ENCODE measurements around the gene CLASP1. TPM values are rescaled to one million over a fixed set of nuclear protein-coding genes. Genes with fewer than 3 reads are reported as not detected.
"Not testable (repeated sequence)": the region's sequence is repeated elsewhere in the genome, so short reads cannot be mapped to it uniquely, and the experiment has no call there.

The CLASP1 gene
- total and polyA plus RNA-seq, 2 donors, result 11.6 to 18.4 TPM

DNA sequence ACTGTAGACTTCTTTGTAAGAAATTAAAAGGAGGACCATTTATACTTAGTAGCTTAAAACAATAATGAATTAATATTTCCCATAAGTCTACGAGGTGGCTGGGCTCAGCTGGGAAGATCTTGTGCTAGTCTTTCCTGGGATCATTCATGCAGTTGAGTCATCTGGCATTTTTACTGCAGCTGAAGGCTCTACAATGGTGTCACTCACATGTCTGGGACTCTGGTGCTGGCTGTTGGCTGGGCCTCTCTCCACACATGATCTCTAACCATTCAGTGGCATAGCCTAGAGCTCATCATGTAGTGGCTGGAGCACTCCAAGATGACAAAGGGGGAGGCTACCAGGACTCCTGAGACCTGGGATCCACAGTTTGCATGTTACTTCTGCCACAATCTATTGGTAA is 35.5 kb downstream of the CLASP1 start:
- no peak overlapping the region for H3K27ac ChIP-seq (ENCODE audit: low read depth in 1 of 2, low read length in 1 of 2)
- H3K4me1 ChIP-seq (ENCODE audit: control insufficient read depth in 2 of 2, insufficient read depth in 2 of 2, low read length in 2 of 2), result peaks cover 12 to 18% of the 10 kb centered on the region in 2 donors
- H3K9me3 ChIP-seq (ENCODE audit: control insufficient read depth in 2 of 2, insufficient read depth in 1 of 2, low read length in 1 of 2), result peaks cover 0 to 17% of the 10 kb centered on the region in 2 donors
- no peaks in the 10 kb centered on the region for H3K27me3 ChIP-seq (ENCODE audit: control insufficient read depth in 2 of 2, insufficient read depth in 1 of 2, low read length in 1 of 2)
- DNase-seq (ENCODE audit: low read depth in 6 of 9, low spot score in 9 of 9), result no peak
- no peak overlapping the region for H3K4me3 ChIP-seq (ENCODE audit: low read length in 2 of 2)
- H3K36me3 ChIP-seq (ENCODE audit: control insufficient read depth in 2 of 2, insufficient read depth in 2 of 2, low read length in 1 of 2), result peaks cover 5 to 13% of the 10 kb centered on the region in 2 donors
- WGBS, result 100% methylated on average over 1 of the region's 1 CpG

DNA sequence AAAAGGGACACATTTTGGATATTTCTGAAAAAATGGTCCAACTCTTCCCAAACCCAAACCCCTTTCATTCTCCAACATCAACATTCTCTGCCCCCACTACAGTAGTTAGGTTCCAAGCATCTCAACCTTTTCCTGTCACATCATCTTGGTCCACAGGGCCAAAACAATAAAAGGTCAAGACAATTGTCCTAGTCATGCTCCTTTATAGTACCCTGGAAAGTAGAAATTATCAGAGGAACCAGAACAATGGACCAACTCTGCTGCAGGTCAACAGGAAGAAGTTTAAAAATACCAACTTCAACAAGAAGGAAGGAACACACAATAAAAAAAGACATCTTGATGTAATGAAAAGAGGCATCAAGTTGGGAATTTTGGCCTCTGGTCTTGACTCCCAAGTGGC is 36.1 kb downstream of the CLASP1 start:
- Histone ChIP-seq H3K36me3 (ENCODE audit: control insufficient read depth in 2 of 2, insufficient read depth in 2 of 2, low read length in 1 of 2) (peaks cover 5 to 13% of the 10 kb centered on the region in 2 donors), H3K4me1 (ENCODE audit: control insufficient read depth in 2 of 2, insufficient read depth in 2 of 2, low read length in 2 of 2) (peaks cover 12 to 17% of the 10 kb centered on the region in 2 donors), H3K9me3 (ENCODE audit: control insufficient read depth in 2 of 2, insufficient read depth in 1 of 2, low read length in 1 of 2) (peaks cover 0 to 17% of the 10 kb centered on the region in 2 donors), H3K4me3 (ENCODE audit: low read length in 2 of 2) (no peak overlapping the region), H3K27ac (ENCODE audit: low read depth in 1 of 2, low read length in 1 of 2) (no peak overlapping the region), H3K27me3 (ENCODE audit: control insufficient read depth in 2 of 2, insufficient read depth in 1 of 2, low read length in 1 of 2) (no peaks in the 10 kb centered on the region)
- no peak for DNase-seq (ENCODE audit: low read depth in 6 of 9, low spot score in 9 of 9)

DNA sequence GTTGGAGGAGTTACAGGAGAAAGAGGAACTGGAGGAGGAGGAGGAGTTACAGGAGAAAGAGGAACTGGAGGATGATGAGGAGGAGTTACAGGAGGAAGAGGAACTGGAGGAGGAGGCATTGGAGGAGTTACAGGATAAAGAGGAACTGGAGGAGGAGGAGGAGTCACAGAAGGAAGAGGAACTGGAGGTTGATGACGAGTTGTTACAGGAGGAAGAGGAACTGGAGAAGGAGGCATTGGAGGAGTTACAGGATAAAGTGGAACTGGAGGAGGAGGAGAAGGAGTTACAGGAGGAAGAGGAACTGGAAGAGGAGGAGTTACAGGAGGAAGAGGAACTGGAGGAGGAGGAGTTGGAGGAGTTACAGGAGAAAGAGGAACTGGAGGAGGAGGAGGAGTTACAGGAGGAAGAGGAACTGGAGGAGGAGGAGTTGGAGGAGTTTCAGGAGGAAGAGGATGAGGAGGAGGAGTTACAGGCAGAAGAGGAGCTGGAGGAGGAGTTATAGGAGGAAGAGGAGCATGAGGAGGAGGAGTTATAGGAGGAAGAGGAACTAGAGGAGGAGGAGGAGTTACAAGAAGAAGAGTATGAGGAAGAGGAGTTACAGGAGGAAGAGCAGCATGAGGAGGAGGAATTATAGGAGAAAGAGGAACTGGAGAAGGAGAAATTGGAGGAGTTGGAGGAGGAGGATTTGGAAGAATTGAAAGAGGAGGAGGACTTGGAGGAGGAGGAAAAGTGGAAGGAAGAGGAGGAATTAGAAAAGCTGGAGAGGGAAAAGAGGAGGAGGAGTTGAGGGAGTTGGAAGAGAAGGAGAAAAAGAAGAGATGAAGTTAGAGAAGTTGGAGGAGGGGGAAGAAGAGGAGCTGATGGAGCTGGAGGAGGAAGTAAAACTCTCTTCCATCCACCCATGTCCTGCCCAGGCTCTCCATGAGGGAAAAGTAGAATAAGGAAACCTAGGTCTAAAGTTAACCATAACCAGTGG is 37.2 kb downstream of the CLASP1 start:
- no peak for DNase-seq (ENCODE audit: low read depth in 6 of 9, low spot score in 9 of 9)
- no peak overlapping the region for H3K4me3 ChIP-seq (ENCODE audit: low read length in 2 of 2)
- H3K27ac ChIP-seq (ENCODE audit: low read depth in 1 of 2, low read length in 1 of 2), result no peak overlapping the region
- peaks cover 5 to 13% of the 10 kb centered on the region in 2 donors for H3K36me3 ChIP-seq (ENCODE audit: control insufficient read depth in 2 of 2, insufficient read depth in 2 of 2, low read length in 1 of 2)
- H3K9me3 ChIP-seq (ENCODE audit: control insufficient read depth in 2 of 2, insufficient read depth in 1 of 2, low read length in 1 of 2), result peaks cover 0 to 17% of the 10 kb centered on the region in 2 donors
- 62% methylated on average over 1 of the region's 1 CpG for WGBS
- H3K27me3 ChIP-seq (ENCODE audit: control insufficient read depth in 2 of 2, insufficient read depth in 1 of 2, low read length in 1 of 2), result no peaks in the 10 kb centered on the region
- H3K4me1 ChIP-seq (ENCODE audit: control insufficient read depth in 2 of 2, insufficient read depth in 2 of 2, low read length in 2 of 2), result peaks cover 2 to 6% of the 10 kb centered on the region in 2 donors

DNA sequence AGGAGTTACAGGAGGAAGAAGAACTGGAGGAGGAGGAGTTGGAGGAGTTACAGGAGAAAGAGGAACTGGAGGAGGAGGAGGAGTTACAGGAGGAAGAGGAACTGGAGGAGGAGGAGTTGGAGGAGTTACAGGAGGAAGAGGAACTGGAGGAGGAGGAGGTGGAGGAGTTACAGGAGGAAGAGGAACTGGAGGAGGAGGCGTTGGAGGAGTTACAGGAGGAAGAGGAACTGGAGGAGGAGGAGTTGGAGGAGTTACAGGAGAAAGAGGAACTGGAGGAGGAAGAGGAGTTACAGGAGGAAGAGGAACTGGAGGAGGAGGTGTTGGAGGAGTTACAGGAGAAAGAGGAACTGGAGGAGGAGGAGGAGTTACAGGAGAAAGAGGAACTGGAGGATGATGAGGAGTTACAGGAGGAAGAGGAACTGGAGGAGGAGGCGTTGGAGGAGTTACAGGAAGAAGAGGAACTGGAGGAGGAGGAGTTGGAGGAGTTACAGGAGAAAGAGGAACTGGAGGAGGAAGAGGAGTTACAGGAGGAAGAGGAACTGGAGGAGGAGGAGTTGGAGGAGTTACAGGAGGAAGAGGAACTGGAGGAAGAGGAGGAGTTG is 38.1 kb downstream of the CLASP1 start:
- Histone ChIP-seq H3K9me3 (ENCODE audit: control insufficient read depth in 2 of 2, insufficient read depth in 1 of 2, low read length in 1 of 2) (peaks cover 0 to 17% of the 10 kb centered on the region in 2 donors), H3K36me3 (ENCODE audit: control insufficient read depth in 2 of 2, insufficient read depth in 2 of 2, low read length in 1 of 2) (peaks cover 5 to 13% of the 10 kb centered on the region in 2 donors)
- H3K4me3 ChIP-seq (ENCODE audit: low read length in 2 of 2); DNase-seq (ENCODE audit: low read depth in 6 of 9, low spot score in 9 of 9); H3K27ac ChIP-seq (ENCODE audit: low read depth in 1 of 2, low read length in 1 of 2); H3K4me1 ChIP-seq (ENCODE audit: control insufficient read depth in 2 of 2, insufficient read depth in 2 of 2, low read length in 2 of 2); H3K27me3 ChIP-seq (ENCODE audit: control insufficient read depth in 2 of 2, insufficient read depth in 1 of 2, low read length in 1 of 2): not testable (repeated sequence)
- WGBS, result 89% methylated on average over 2 of the region's 2 CpGs

DNA sequence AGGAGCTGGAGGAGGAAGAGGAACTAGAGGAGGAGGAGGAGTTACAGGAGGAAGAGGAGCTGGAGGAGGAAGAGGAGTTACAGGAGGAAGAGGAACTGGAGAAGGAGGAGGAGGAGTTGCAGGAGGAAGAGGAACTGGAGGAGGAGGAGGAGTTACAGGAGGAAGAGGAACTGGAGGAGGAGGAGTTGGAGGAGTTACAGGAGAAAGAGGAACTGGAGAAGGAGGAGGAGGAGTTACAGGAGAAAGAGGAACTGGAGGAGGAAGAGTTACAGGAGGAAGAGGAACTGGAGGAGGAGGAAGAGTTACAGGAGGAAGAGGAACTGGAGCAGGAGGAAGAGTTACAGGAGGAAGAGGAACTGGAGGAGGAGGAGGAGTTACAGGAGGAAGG is 38.8 kb downstream of the CLASP1 start:
- not testable (repeated sequence) for H3K4me1 ChIP-seq (ENCODE audit: control insufficient read depth in 2 of 2, insufficient read depth in 2 of 2, low read length in 2 of 2); H3K27ac ChIP-seq (ENCODE audit: low read depth in 1 of 2, low read length in 1 of 2); DNase-seq (ENCODE audit: low read depth in 6 of 9, low spot score in 9 of 9); H3K27me3 ChIP-seq (ENCODE audit: control insufficient read depth in 2 of 2, insufficient read depth in 1 of 2, low read length in 1 of 2); H3K4me3 ChIP-seq (ENCODE audit: low read length in 2 of 2)
- peaks cover 9 to 18% of the 10 kb centered on the region in 2 donors for H3K36me3 ChIP-seq (ENCODE audit: control insufficient read depth in 2 of 2, insufficient read depth in 2 of 2, low read length in 1 of 2)
- peaks cover 0 to 17% of the 10 kb centered on the region in 2 donors for H3K9me3 ChIP-seq (ENCODE audit: control insufficient read depth in 2 of 2, insufficient read depth in 1 of 2, low read length in 1 of 2)

DNA sequence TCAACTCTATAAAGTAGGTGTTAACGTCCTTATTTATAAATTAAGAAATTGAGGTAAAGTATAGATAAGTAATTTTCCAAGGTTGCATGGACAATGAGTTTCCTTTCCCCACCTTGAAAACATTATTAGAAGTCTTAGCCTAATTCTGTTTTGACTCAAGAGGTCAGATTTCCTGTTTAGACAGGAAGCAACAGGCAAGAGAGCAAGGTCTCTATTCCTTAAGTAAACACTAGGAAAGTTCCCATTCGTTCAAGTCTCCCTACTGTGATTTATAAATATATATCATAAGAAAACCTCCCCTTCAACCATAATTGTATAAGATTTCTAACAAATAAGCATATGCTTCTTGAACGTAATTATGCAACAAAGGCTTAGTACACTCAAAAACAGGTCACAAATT is 40.3 kb downstream of the CLASP1 start:
- Histone ChIP-seq H3K4me1 (ENCODE audit: control insufficient read depth in 2 of 2, insufficient read depth in 2 of 2, low read length in 2 of 2) (no peaks in the 10 kb centered on the region), H3K9me3 (ENCODE audit: control insufficient read depth in 2 of 2, insufficient read depth in 1 of 2, low read length in 1 of 2) (peaks cover 0 to 15% of the 10 kb centered on the region in 2 donors), H3K4me3 (ENCODE audit: low read length in 2 of 2) (no peak overlapping the region), H3K27ac (ENCODE audit: low read depth in 1 of 2, low read length in 1 of 2) (no peak overlapping the region), H3K27me3 (ENCODE audit: control insufficient read depth in 2 of 2, insufficient read depth in 1 of 2, low read length in 1 of 2) (no peaks in the 10 kb centered on the region), H3K36me3 (ENCODE audit: control insufficient read depth in 2 of 2, insufficient read depth in 2 of 2, low read length in 1 of 2) (peaks cover 10 to 11% of the 10 kb centered on the region in 2 donors)
- 86% methylated on average over 3 of the region's 3 CpGs for WGBS
- no peak for DNase-seq (ENCODE audit: low read depth in 6 of 9, low spot score in 9 of 9)

DNA sequence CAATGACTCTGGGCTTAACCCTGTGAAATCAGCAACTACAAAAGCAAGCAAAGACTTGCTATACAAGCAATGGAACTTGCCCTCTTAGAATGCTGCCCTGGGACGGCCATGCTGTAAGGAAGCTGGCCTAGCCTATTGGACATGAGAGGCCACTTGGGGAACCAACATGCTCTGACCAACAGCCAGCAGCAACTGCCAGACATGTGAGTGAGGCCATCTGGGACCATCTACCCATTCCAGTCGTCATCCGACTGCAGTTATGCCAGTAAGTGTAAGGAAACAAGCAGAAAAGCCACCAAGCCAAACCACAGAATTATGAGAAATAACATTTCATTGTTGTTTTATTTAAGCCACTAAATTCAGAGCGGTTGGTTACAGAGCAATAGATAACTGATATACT is 40.9 kb downstream of the CLASP1 start:
- no peak overlapping the region for H3K27ac ChIP-seq (ENCODE audit: low read depth in 1 of 2, low read length in 1 of 2)
- no peak for DNase-seq (ENCODE audit: low read depth in 6 of 9, low spot score in 9 of 9)
- no peak overlapping the region for H3K4me3 ChIP-seq (ENCODE audit: low read length in 2 of 2)
- H3K4me1 ChIP-seq (ENCODE audit: control insufficient read depth in 2 of 2, insufficient read depth in 2 of 2, low read length in 2 of 2), result no peaks in the 10 kb centered on the region
- H3K9me3 ChIP-seq (ENCODE audit: control insufficient read depth in 2 of 2, insufficient read depth in 1 of 2, low read length in 1 of 2), result peaks cover 0 to 14% of the 10 kb centered on the region in 2 donors
- no peaks in the 10 kb centered on the region for H3K27me3 ChIP-seq (ENCODE audit: control insufficient read depth in 2 of 2, insufficient read depth in 1 of 2, low read length in 1 of 2)
- H3K36me3 ChIP-seq (ENCODE audit: control insufficient read depth in 2 of 2, insufficient read depth in 2 of 2, low read length in 1 of 2), result peaks cover 9 to 10% of the 10 kb centered on the region in 2 donors
- WGBS, result 97% methylated on average over 4 of the region's 4 CpGs

DNA sequence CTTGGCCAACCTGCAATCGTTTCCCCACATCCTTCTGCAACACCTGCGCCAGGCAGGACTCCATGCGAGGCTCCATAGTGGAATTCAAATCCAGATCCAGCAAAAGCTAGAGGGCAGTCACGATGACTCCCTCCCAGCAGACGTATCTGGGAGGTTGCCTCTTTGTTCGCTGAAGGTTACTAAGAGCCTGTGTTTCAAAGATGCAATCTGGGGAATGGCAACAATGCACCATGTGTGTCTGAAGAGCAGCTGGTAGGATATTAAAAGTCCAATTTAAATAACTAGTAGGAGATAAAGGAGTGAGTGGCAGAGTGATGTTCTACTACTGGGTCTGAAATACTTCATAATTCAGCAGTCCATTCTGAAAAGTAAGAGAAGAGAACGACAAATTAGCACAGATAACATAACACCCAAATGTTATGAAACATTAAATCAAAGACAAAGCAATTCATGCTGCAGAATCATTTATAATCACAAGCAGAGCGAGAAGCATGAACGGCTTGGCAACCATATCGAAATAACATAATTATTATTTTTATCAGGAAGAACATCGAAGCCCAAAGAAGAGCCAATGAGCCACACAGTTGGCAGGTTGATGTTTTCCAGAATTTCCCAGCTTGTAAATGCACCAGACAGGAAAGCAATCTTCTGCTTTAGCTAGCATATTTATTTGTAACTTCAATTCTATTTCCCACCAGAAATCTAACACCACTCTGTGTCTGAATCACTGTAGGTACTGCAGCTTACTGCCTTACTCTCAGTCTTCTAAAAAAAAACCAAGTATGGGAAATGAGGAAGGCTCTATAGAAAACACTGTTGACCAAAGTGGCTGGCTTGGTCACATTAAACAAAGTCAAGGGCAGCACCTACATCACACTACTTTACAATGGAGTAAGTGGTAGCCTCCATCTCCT is 43.2 kb downstream of the CLASP1 start:
- H3K27ac ChIP-seq (ENCODE audit: low read depth in 1 of 2, low read length in 1 of 2), result no peak overlapping the region
- H3K36me3 ChIP-seq (ENCODE audit: control insufficient read depth in 2 of 2, insufficient read depth in 2 of 2, low read length in 1 of 2), result peaks cover 6 to 10% of the 10 kb centered on the region in 2 donors
- H3K9me3 ChIP-seq (ENCODE audit: control insufficient read depth in 2 of 2, insufficient read depth in 1 of 2, low read length in 1 of 2), result peaks cover 0 to 6% of the 10 kb centered on the region in 2 donors
- H3K27me3 ChIP-seq (ENCODE audit: control insufficient read depth in 2 of 2, insufficient read depth in 1 of 2, low read length in 1 of 2), result no peaks in the 10 kb centered on the region
- DNase-seq (ENCODE audit: low read depth in 6 of 9, low spot score in 9 of 9), result no peak
- 96% methylated on average over 11 of the region's 11 CpGs for WGBS
- H3K4me1 ChIP-seq (ENCODE audit: control insufficient read depth in 2 of 2, insufficient read depth in 2 of 2, low read length in 2 of 2), result no peaks in the 10 kb centered on the region
- H3K4me3 ChIP-seq (ENCODE audit: low read length in 2 of 2), result no peak overlapping the region

Measured in thymus (tissue), 11 donors.